ENCODE results near the gene SMIM27. TPM values are rescaled to one million over a fixed set of nuclear protein-coding genes. Genes with fewer than 3 reads are reported as not detected.
A peak's percentile ranks its signal among the peaks of the same experiment; 100 is the strongest.

The SMIM27 gene
- total and polyA plus RNA-seq, 2 of the 13 experiments (the other 11 are each of a cell fraction or from before 2014, with no cell fraction given), result 17.9 to 19.0 TPM

DNA sequence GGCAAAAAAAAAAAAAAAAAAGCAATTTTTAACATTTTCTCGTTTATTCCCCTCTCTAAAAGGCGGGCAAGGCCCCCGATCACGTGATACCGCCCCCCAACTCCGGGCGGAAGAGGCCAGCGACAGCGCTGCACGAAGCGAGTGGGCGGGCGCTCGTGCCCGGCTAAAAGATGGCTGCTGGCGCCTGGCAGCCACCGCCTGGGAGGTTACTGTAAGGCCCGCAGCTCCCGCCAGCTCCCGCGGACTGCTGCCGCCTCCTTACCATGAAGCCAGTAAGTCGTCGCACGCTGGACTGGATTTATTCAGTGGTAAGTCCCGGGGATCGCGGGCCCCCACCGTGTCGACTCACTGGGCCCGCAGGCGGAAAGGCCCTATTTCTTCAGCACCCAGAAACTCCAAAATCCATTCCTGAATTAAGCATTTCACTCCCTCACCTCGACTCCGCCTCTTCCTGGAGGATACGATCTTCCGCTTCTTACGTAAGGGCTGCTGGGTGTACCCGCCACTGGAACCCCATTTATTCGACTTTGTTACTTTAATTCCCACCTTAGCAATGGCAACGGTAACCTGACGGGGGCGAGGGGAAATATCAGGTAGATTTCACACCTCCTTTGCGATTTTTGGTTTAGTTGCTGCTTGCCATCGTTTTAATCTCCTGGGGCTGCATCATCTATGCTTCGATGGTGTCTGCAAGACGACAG lies at the start of gene SMIM27, which contains the start of gene TOPORS (continued):
- TF ChIP-seq, protein P1, sequence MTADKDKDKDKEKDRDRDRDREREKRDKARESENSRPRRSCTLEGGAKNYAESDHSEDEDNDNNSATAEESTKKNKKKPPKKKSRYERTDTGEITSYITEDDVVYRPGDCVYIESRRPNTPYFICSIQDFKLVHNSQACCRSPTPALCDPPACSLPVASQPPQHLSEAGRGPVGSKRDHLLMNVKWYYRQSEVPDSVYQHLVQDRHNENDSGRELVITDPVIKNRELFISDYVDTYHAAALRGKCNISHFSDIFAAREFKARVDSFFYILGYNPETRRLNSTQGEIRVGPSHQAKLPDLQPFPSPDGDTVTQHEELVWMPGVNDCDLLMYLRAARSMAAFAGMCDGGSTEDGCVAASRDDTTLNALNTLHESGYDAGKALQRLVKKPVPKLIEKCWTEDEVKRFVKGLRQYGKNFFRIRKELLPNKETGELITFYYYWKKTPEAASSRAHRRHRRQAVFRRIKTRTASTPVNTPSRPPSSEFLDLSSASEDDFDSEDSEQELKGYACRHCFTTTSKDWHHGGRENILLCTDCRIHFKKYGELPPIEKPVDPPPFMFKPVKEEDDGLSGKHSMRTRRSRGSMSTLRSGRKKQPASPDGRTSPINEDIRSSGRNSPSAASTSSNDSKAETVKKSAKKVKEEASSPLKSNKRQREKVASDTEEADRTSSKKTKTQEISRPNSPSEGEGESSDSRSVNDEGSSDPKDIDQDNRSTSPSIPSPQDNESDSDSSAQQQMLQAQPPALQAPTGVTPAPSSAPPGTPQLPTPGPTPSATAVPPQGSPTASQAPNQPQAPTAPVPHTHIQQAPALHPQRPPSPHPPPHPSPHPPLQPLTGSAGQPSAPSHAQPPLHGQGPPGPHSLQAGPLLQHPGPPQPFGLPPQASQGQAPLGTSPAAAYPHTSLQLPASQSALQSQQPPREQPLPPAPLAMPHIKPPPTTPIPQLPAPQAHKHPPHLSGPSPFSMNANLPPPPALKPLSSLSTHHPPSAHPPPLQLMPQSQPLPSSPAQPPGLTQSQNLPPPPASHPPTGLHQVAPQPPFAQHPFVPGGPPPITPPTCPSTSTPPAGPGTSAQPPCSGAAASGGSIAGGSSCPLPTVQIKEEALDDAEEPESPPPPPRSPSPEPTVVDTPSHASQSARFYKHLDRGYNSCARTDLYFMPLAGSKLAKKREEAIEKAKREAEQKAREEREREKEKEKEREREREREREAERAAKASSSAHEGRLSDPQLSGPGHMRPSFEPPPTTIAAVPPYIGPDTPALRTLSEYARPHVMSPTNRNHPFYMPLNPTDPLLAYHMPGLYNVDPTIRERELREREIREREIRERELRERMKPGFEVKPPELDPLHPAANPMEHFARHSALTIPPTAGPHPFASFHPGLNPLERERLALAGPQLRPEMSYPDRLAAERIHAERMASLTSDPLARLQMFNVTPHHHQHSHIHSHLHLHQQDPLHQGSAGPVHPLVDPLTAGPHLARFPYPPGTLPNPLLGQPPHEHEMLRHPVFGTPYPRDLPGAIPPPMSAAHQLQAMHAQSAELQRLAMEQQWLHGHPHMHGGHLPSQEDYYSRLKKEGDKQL (CRISPR knock-in tag; IDR thresholded peaks at IDR 0.05; ENCODE audit: low read depth), result no peak
- TF ChIP-seq PLRG1 (conservative IDR thresholded peaks at IDR 0.05) (no peak), NBN (conservative IDR thresholded peaks at IDR 0.05) (no peak), NFYC (CRISPR knock-in tag; IDR thresholded peaks at IDR 0.05) (peak; percentile 17; the same call in 1 of the 2 replicates), RELA (CRISPR knock-in tag; IDR thresholded peaks at IDR 0.05) (no peak), GATA4 (IDR thresholded peaks at IDR 0.05; ENCODE audit: borderline replicate concordance, low read depth) (no peak), FOXK1 (CRISPR knock-in tag; IDR thresholded peaks at IDR 0.05; ENCODE audit: borderline replicate concordance, low read depth) (peak; percentile 70; the same call in 1 of the 2 replicates), ZNF569 (CRISPR knock-in tag; IDR thresholded peaks at IDR 0.05; ENCODE audit: borderline replicate concordance) (no peak), RAD51 (IDR thresholded peaks at IDR 0.05; ENCODE audit: borderline replicate concordance) (peak; percentile 96), SIX4 (CRISPR knock-in tag; IDR thresholded peaks at IDR 0.05) (no peak), GLI4 (CRISPR knock-in tag; IDR thresholded peaks at IDR 0.05; ENCODE audit: borderline replicate concordance) (no peak), SAP130 (CRISPR knock-in tag; IDR thresholded peaks at IDR 0.05; ENCODE audit: low read depth) (peak; percentile 81), ZFP36L1 (CRISPR knock-in tag; IDR thresholded peaks at IDR 0.05) (no peak), ZNF773 (CRISPR knock-in tag; IDR thresholded peaks at IDR 0.05; ENCODE audit: borderline replicate concordance) (no peak), NFYB (CRISPR knock-in tag; IDR thresholded peaks at IDR 0.05) (peak; percentile 29; the same call in 1 of the 2 replicates), SMARCE1 (IDR thresholded peaks at IDR 0.05; ENCODE audit: borderline replicate concordance) (no peak), ZNF180 (CRISPR knock-in tag; IDR thresholded peaks at IDR 0.05; ENCODE audit: borderline replicate concordance, low read depth) (no peak)
- TF ChIP-seq, protein P2, sequence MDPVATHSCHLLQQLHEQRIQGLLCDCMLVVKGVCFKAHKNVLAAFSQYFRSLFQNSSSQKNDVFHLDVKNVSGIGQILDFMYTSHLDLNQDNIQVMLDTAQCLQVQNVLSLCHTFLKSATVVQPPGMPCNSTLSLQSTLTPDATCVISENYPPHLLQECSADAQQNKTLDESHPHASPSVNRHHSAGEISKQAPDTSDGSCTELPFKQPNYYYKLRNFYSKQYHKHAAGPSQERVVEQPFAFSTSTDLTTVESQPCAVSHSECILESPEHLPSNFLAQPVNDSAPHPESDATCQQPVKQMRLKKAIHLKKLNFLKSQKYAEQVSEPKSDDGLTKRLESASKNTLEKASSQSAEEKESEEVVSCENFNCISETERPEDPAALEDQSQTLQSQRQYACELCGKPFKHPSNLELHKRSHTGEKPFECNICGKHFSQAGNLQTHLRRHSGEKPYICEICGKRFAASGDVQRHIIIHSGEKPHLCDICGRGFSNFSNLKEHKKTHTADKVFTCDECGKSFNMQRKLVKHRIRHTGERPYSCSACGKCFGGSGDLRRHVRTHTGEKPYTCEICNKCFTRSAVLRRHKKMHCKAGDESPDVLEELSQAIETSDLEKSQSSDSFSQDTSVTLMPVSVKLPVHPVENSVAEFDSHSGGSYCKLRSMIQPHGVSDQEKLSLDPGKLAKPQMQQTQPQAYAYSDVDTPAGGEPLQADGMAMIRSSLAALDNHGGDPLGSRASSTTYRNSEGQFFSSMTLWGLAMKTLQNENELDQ (CRISPR knock-in tag; IDR thresholded peaks at IDR 0.05; ENCODE audit: borderline replicate concordance), result no peak
- TF ChIP-seq, protein P3, sequence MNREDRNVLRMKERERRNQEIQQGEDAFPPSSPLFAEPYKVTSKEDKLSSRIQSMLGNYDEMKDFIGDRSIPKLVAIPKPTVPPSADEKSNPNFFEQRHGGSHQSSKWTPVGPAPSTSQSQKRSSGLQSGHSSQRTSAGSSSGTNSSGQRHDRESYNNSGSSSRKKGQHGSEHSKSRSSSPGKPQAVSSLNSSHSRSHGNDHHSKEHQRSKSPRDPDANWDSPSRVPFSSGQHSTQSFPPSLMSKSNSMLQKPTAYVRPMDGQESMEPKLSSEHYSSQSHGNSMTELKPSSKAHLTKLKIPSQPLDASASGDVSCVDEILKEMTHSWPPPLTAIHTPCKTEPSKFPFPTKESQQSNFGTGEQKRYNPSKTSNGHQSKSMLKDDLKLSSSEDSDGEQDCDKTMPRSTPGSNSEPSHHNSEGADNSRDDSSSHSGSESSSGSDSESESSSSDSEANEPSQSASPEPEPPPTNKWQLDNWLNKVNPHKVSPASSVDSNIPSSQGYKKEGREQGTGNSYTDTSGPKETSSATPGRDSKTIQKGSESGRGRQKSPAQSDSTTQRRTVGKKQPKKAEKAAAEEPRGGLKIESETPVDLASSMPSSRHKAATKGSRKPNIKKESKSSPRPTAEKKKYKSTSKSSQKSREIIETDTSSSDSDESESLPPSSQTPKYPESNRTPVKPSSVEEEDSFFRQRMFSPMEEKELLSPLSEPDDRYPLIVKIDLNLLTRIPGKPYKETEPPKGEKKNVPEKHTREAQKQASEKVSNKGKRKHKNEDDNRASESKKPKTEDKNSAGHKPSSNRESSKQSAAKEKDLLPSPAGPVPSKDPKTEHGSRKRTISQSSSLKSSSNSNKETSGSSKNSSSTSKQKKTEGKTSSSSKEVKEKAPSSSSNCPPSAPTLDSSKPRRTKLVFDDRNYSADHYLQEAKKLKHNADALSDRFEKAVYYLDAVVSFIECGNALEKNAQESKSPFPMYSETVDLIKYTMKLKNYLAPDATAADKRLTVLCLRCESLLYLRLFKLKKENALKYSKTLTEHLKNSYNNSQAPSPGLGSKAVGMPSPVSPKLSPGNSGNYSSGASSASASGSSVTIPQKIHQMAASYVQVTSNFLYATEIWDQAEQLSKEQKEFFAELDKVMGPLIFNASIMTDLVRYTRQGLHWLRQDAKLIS (CRISPR knock-in tag; IDR thresholded peaks at IDR 0.05), result no peak

Data from HepG2 (cell line).